ENCODE data around the gene NEK5. TPM values are rescaled to one million over a fixed set of nuclear protein-coding genes. Genes with fewer than 3 reads are reported as not detected.
A peak's percentile ranks its signal among the peaks of the same experiment; 100 is the strongest.
"Not testable (repeated sequence)": the region's sequence is repeated elsewhere in the genome, so short reads cannot be mapped to it uniquely, and the experiment has no call there.

Gene NEK5, protein sequence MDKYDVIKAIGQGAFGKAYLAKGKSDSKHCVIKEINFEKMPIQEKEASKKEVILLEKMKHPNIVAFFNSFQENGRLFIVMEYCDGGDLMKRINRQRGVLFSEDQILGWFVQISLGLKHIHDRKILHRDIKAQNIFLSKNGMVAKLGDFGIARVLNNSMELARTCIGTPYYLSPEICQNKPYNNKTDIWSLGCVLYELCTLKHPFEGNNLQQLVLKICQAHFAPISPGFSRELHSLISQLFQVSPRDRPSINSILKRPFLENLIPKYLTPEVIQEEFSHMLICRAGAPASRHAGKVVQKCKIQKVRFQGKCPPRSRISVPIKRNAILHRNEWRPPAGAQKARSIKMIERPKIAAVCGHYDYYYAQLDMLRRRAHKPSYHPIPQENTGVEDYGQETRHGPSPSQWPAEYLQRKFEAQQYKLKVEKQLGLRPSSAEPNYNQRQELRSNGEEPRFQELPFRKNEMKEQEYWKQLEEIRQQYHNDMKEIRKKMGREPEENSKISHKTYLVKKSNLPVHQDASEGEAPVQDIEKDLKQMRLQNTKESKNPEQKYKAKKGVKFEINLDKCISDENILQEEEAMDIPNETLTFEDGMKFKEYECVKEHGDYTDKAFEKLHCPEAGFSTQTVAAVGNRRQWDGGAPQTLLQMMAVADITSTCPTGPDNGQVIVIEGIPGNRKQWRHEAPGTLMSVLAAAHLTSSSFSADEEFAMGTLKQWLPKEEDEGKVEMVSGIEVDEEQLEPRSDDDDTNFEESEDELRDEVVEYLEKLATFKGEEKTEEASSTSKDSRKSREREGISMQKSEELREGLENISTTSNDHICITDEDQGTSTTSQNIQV
- under 1 TPM in 1 of 4 donors, not detected in 3; 0.07 TPM for total RNA-seq

DNA sequence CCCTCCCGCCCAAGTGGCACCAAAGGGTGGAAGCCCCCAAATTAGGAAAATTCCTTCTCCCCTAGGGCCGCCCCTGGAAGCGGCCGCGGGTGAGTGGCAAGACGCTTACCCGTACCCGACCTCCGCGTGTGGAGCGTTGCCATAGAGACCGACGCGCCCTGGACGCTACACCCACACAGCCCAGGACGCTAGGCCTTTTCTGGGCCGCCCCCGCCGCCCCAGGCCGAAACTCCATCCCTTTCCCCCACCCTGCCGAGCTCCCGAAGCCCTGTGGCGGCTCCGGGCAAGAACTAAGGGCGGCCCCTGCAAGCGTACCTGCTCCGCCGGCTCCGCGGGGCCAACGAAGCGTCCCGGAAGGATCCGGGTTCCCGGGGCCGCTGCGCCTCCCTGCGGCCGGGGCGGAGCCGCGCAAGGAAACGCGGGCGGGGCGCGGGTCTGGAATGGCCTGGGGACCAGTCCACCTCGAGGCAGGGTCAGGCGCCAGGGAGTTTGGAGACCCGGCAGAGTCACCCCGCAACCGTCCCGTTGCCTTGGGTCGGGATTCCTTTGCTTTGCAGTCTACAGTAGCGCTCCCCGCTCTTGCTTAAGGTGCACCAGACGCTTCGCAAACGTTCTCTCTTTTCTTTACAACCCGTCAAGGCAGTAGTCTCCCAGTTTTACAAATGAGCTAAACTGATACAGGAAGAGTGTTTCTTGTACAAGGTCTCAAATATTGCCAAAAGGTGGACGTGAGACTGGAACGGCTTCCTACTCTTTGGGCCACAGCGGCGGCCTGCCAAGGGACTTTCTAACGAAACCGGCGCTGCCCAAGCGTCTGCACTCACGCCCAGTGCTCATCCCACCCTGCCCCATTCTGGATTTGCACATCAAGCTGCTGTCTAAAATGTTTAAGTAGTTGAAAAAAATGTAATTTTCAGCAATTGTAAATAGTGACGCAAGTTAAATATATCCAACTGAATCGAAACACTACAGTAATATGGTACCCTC is at the start of gene NEK5:
Gene NEK5, minus strand, starts transcription at position 360 of the 987 bp plus-strand sequence. CDS start 1,591 bp downstream, outside the sequence.
- no peaks in the 10 kb centered on the region for H3K9me3 ChIP-seq
- peaks cover 6 to 21% of the 10 kb centered on the region in 2 donors for H3K4me1 ChIP-seq
- ATAC-seq: peak; percentile 81 to 87
- in situ Hi-C loops (cut with MboI; ENCODE audit: low sequenced_read_pairs in 4 of 4) (loop anchor here (10.0 to 25.0 kb wide), 4 partner anchors 124 to 692 kb away; partner anchors contain the start of gene DHRS12 (in 1 of the 4)), intact Hi-C loops (cut with DNase I; ENCODE audit: low total_unique reads) (loop anchor here (2.0 to 10.0 kb wide), 2 partner anchors 128 to 1004 kb away; no protein-coding TSS in a partner anchor)
- no peaks in the 10 kb centered on the region for H3K27me3 ChIP-seq
- peak within 1 kb of the TSS; percentile 67 to 80 (median 74) for H3K4me3 ChIP-seq
- peaks cover 0 to 8% of the 10 kb centered on the region in 2 donors for H3K36me3 ChIP-seq
- peak; percentile 12 to 24 for DNase-seq
- TF ChIP-seq POLR2A (IDR thresholded peaks at IDR 0.05) (no peak), CTCF (IDR thresholded peaks at IDR 0.05 in 4 of 5, conservative IDR thresholded peaks at IDR 0.05 in 1 of 5) (peak; percentile 62 to 77 (median 67))
- H3K27ac ChIP-seq: no peak within 1 kb of the TSS

DNA sequence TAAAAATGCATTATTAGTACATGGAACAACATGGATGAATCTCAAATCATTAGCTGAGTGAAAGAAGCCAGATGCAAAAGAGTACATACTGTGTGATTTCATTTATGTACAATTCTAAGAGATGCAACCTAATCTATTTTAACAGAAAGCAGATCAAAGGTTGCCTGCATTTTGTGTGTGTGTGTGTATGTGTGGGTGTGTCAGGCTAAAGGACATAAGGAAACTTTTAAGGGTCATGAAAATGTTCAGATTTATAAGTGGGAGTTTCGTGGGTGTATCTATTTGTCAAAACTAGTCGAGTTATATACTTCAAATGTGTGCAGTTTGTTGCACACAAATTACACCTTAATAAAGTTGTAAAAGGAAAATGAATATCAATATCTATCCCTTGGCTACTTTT is 48.4 kb upstream of the NEK5 start:
- Histone ChIP-seq H3K27ac (no peak overlapping the region), H3K27me3 (no peaks in the 10 kb centered on the region), H3K4me1 (no peaks in the 10 kb centered on the region), H3K36me3 (peaks cover 0 to 34% of the 10 kb centered on the region in 2 donors), H3K9me3 (no peaks in the 10 kb centered on the region), H3K4me3 (no peak overlapping the region)
- no peak for TF ChIP-seq CTCF (IDR thresholded peaks at IDR 0.05 in 4 of 5, conservative IDR thresholded peaks at IDR 0.05 in 1 of 5)
- TF ChIP-seq POLR2A (IDR thresholded peaks at IDR 0.05): no peak
- intact Hi-C loops (cut with DNase I; ENCODE audit: low total_unique reads) (no loop called here), in situ Hi-C loops (cut with MboI; ENCODE audit: low sequenced_read_pairs in 4 of 4) (loop anchor here in 3 of 4 donors (25.0 kb wide), 2 partner anchors 260 to 485 kb away; partner anchors contain the start of gene SUGT1 (in 1 of the 3))
- ATAC-seq: no peak
- no peak for DNase-seq

GRCh38 chr13:52173970-52174369 is 45.1 kb upstream of the NEK5 start:
- H3K4me1 ChIP-seq; H3K27me3 ChIP-seq; in situ Hi-C loops (cut with MboI; ENCODE audit: low sequenced_read_pairs in 4 of 4); intact Hi-C loops (cut with DNase I; ENCODE audit: low total_unique reads); ATAC-seq; H3K4me3 ChIP-seq; H3K27ac ChIP-seq; DNase-seq; H3K9me3 ChIP-seq: not testable (repeated sequence)
- H3K36me3 ChIP-seq: peaks cover 0 to 52% of the 10 kb centered on the region in 2 donors

DNA sequence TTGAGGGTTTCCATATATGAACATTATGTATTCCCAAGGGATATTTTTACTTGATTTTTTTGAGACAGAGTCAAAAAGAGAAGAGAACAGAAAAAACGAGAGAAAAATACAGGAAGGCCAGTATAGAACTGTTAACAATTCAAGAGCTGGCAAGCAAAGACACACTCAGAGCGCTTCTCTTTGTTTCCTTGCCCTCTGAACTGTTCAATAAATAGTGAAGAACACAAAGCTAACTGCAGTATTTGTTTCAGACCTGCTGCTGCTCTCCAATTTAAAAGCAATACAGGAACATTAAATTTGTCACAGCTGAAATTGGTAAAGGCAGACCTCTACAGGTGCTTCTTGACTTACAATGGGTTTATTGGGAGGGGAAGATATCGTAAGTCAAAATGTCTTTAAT is 44.5 kb upstream of the NEK5 start:
- ATAC-seq (no peak), DNase-seq (no peak)
- H3K36me3 ChIP-seq: peaks cover 0 to 57% of the 10 kb centered on the region in 2 donors
- no peaks in the 10 kb centered on the region for H3K27me3 ChIP-seq
- H3K9me3 ChIP-seq: no peaks in the 10 kb centered on the region
- H3K4me3 ChIP-seq: no peak overlapping the region
- intact Hi-C loops (cut with DNase I; ENCODE audit: low total_unique reads): no loop called here
- no peak overlapping the region for H3K27ac ChIP-seq
- TF ChIP-seq CTCF (IDR thresholded peaks at IDR 0.05 in 4 of 5, conservative IDR thresholded peaks at IDR 0.05 in 1 of 5) (no peak), POLR2A (IDR thresholded peaks at IDR 0.05) (no peak)
- in situ Hi-C loops (cut with MboI; ENCODE audit: low sequenced_read_pairs in 4 of 4): no loop called here
- H3K4me1 ChIP-seq: no peaks in the 10 kb centered on the region

GRCh38 chr13:52171686-52172085 is 42.8 kb upstream of the NEK5 start:
- peaks cover 0 to 52% of the 10 kb centered on the region in 2 donors for H3K36me3 ChIP-seq
- ATAC-seq; H3K27ac ChIP-seq; H3K4me3 ChIP-seq; H3K4me1 ChIP-seq; H3K9me3 ChIP-seq; DNase-seq; H3K27me3 ChIP-seq; in situ Hi-C loops (cut with MboI; ENCODE audit: low sequenced_read_pairs in 4 of 4); intact Hi-C loops (cut with DNase I; ENCODE audit: low total_unique reads): not testable (repeated sequence)

- H3K9me3 ChIP-seq; H3K27ac ChIP-seq; H3K27me3 ChIP-seq; ATAC-seq; H3K4me3 ChIP-seq; H3K4me1 ChIP-seq; DNase-seq; in situ Hi-C loops (cut with MboI; ENCODE audit: low sequenced_read_pairs in 4 of 4); intact Hi-C loops (cut with DNase I; ENCODE audit: low total_unique reads): not testable (repeated sequence)
- H3K36me3 ChIP-seq: peaks cover 0 to 52% of the 10 kb centered on the region in 2 donors
Observed at GRCh38 chr13:52170828-52171391, 42.0 kb upstream of the NEK5 start.

Measured in gastrocnemius medialis (tissue), 4 donors.